Prostate gland (tissue), 1 donor: ENCODE data around the gene ARHGAP18.
A peak's percentile ranks its signal among the peaks of the same experiment; 100 is the strongest.

Experiments used
- POLR2A ChIP-seq: fragments of 450-650 bp; IDR thresholded peaks from one replicate; pipeline ENCODE4 v1.6.1; 2016; ENCODE audit warnings: antibody characterized with exemption, mild to moderate bottlenecking
- POLR2AphosphoS5 ChIP-seq: sonication (generic); formaldehyde crosslinking; IDR thresholded peaks from one replicate; pipeline ENCODE4 v1.6.1; 2017; ENCODE audit warnings: antibody characterized with exemption

DNA sequence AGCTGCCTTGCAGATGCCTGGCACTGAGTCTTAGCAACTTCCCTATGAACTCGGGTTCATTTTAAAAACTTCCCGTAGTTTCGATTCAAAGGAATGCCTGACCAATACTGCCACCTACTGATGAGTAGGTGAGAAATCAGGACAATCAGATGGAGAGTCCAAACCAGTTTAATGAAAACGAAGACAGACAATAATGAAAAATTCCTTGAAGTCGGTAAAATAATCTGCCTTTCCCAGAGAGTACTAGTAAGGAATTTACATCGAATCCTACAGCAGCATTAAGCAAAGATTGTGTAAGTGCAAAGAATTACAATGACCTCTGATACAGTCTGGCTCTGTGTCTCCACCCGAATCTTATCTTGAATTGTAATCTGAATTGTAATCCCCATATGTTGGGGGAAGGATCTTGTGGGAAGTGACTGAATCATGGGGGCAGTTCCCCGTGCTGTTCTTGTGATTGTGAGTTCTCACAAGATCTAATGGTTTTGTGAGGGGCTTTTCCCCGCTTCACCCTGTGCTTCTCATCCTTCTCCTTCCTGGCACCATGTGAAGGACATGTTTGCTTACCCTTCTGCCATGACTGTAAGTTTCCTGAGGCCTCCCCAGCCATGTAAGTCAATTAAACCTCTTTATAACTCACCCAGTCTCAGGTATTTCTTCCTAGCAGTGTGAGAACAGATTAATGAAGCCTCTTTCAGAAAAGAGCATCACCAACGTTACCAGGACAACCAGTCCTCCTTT is 134.4 kb downstream of the ARHGAP18 start:
- TF ChIP-seq POLR2AphosphoS5 (peak; percentile 27), POLR2A (no peak)
